ENCODE results near the gene OAF. TPM values are rescaled to one million over a fixed set of nuclear protein-coding genes. Genes with fewer than 3 reads are reported as not detected.

OAF gene
- total and polyA plus RNA-seq, 9 of the 15 experiments (the other 6 are each of a cell fraction or from before 2014, with no cell fraction given) = 1.1 to 21.6 (median 7.5) TPM

DNA sequence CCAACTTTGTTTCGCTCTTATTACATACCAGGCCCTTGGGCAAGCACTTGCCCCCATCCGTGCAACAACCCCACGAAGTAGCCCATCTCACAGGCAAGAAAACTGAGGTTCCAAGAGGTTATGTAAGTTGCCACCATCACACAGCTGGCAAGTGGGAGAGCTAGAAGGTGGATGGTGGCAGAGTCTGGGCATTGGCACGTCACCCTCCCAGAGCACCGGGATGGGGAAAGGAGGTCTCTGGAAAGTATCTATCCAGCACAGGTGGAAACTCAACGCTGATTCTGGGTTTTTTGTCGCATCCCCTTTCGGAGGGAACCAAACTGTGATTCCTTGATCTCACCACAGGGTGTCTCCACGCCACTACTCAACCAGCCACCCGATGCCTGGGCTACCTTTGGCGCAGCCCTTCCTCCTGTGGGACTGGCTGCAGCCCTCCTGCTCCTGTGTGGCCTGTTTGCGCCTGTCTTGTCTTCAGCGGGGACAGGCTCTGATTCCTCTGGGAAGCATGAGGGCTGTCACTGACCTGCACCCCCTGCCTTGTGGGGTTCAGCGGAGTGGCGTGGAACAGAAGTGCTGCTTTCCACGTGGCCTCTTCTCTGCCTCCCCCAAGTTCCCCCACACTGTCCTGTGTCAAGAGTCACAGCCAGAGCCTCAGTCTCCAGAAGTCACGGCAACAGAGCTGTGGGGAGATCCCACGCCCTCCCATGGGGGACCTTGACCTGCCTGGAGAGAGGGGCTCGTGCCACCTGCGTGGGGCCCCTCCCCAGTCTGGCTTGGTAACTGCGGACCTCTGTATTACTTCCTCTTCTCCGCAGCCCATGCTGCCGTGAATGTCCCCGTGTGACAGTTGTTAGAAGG, 38.5 kb upstream of the OAF start (continued):
- TF ChIP-seq, protein P1, sequence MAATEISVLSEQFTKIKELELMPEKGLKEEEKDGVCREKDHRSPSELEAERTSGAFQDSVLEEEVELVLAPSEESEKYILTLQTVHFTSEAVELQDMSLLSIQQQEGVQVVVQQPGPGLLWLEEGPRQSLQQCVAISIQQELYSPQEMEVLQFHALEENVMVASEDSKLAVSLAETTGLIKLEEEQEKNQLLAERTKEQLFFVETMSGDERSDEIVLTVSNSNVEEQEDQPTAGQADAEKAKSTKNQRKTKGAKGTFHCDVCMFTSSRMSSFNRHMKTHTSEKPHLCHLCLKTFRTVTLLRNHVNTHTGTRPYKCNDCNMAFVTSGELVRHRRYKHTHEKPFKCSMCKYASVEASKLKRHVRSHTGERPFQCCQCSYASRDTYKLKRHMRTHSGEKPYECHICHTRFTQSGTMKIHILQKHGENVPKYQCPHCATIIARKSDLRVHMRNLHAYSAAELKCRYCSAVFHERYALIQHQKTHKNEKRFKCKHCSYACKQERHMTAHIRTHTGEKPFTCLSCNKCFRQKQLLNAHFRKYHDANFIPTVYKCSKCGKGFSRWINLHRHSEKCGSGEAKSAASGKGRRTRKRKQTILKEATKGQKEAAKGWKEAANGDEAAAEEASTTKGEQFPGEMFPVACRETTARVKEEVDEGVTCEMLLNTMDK (IDR thresholded peaks at IDR 0.05; ENCODE audit: borderline replicate concordance, insufficient read depth, low read depth, low read length, poor library complexity, severe bottlenecking) = no peak
- TF ChIP-seq HNRNPL (IDR thresholded peaks at IDR 0.05; ENCODE audit: low read depth, low read length) = no peak
- no peak for TF ChIP-seq GABPA (tag; conservative IDR thresholded peaks at IDR 0.05; ENCODE audit: low read depth)
- TF ChIP-seq, protein P2, sequence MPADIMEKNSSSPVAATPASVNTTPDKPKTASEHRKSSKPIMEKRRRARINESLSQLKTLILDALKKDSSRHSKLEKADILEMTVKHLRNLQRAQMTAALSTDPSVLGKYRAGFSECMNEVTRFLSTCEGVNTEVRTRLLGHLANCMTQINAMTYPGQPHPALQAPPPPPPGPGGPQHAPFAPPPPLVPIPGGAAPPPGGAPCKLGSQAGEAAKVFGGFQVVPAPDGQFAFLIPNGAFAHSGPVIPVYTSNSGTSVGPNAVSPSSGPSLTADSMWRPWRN (IDR thresholded peaks at IDR 0.05; ENCODE audit: low read depth) = no peak
- TF ChIP-seq, protein P3, sequence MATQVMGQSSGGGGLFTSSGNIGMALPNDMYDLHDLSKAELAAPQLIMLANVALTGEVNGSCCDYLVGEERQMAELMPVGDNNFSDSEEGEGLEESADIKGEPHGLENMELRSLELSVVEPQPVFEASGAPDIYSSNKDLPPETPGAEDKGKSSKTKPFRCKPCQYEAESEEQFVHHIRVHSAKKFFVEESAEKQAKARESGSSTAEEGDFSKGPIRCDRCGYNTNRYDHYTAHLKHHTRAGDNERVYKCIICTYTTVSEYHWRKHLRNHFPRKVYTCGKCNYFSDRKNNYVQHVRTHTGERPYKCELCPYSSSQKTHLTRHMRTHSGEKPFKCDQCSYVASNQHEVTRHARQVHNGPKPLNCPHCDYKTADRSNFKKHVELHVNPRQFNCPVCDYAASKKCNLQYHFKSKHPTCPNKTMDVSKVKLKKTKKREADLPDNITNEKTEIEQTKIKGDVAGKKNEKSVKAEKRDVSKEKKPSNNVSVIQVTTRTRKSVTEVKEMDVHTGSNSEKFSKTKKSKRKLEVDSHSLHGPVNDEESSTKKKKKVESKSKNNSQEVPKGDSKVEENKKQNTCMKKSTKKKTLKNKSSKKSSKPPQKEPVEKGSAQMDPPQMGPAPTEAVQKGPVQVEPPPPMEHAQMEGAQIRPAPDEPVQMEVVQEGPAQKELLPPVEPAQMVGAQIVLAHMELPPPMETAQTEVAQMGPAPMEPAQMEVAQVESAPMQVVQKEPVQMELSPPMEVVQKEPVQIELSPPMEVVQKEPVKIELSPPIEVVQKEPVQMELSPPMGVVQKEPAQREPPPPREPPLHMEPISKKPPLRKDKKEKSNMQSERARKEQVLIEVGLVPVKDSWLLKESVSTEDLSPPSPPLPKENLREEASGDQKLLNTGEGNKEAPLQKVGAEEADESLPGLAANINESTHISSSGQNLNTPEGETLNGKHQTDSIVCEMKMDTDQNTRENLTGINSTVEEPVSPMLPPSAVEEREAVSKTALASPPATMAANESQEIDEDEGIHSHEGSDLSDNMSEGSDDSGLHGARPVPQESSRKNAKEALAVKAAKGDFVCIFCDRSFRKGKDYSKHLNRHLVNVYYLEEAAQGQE (IDR thresholded peaks at IDR 0.05; ENCODE audit: borderline replicate concordance) = peak; percentile 82
- TF ChIP-seq, protein P3 (CRISPR knock-in tag; IDR thresholded peaks at IDR 0.05; ENCODE audit: low read depth) = no peak
- TF ChIP-seq CUX1 (CRISPR knock-in tag; IDR thresholded peaks at IDR 0.05) = no peak
- no peak for TF ChIP-seq HNRNPLL (IDR thresholded peaks at IDR 0.05; ENCODE audit: low read depth, low read length, poor library complexity, severe bottlenecking)

Measured in K562 (cell line).